Uterus (tissue), 2 donors: ENCODE results near the gene ZSCAN25.

Experiments
- POLR2A ChIP-seq, 2 donors: fragments of 450-650 bp; IDR thresholded peaks; one replicate each; pipeline ENCODE4 v1.6.1; 2016; ENCODE audit warnings: antibody characterized with exemption in 2 of 2, mild to moderate bottlenecking in 1 of 2, moderate library complexity in 1 of 2
- TF ChIP-seq, protein P1 (sequence below), 4 experiments: fragments of 200-600 bp in 2 of 4; fragments of 450-650 bp in 2 of 4; sonication (generic) in 2 of 4; IDR thresholded peaks; one replicate each; pipeline ENCODE4 v1.5.1; 2016 to 2019; ENCODE audit warnings: antibody characterized with exemption in 4 of 4, mild to moderate bottlenecking in 2 of 4, moderate library complexity in 1 of 4

DNA sequence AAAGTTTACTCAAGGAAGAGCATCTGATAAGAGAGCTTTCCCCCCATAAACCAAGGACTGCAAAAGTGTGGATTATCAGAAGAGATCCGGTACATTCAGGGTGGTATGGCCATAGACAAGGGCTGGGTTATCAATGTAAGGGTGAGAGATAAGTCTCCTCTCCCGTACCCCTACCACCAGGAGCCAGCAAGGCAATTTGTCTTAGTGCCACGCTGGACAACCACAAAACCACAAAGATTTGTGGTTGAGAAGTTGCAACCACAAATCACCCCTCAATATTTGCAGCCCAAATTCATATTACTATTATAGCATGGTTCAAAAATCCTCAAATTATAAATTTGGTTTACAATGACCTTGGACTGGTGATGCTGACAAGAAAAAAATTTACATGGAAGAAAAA is 2.3 kb upstream of the ZSCAN25 start:
- TF ChIP-seq, protein P1, sequence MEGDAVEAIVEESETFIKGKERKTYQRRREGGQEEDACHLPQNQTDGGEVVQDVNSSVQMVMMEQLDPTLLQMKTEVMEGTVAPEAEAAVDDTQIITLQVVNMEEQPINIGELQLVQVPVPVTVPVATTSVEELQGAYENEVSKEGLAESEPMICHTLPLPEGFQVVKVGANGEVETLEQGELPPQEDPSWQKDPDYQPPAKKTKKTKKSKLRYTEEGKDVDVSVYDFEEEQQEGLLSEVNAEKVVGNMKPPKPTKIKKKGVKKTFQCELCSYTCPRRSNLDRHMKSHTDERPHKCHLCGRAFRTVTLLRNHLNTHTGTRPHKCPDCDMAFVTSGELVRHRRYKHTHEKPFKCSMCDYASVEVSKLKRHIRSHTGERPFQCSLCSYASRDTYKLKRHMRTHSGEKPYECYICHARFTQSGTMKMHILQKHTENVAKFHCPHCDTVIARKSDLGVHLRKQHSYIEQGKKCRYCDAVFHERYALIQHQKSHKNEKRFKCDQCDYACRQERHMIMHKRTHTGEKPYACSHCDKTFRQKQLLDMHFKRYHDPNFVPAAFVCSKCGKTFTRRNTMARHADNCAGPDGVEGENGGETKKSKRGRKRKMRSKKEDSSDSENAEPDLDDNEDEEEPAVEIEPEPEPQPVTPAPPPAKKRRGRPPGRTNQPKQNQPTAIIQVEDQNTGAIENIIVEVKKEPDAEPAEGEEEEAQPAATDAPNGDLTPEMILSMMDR (IDR thresholded peaks at IDR 0.05): no peak
- no peak for TF ChIP-seq POLR2A (IDR thresholded peaks at IDR 0.05)
